ENCODE results near the gene ZP4.

DNA sequence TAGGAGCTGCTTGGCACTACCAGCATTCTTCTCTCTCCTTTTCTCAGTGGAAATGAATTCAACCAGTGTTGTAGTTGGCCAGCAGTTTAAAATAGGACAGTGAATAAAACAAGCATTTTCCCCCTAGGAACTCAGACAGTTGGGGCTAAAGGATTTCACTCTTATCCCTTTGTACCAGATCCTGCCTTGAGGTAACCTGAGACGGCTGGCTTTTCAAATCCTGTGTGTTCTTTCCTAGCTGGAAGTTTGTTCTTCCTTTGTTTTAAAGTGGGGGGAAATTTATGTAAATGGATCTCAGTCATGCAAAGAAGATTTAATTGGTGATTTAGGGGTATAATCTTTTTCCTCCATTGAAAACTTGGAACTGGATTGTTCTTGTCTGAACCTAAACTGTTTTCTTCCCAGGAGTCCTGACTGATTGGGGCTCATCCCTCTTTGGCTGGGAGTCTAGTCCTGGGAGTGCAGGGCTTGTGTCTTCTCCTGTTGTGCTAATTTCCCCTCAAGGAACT lies 23.3 kb downstream of the ZP4 start:
- TF ChIP-seq, protein P1, sequence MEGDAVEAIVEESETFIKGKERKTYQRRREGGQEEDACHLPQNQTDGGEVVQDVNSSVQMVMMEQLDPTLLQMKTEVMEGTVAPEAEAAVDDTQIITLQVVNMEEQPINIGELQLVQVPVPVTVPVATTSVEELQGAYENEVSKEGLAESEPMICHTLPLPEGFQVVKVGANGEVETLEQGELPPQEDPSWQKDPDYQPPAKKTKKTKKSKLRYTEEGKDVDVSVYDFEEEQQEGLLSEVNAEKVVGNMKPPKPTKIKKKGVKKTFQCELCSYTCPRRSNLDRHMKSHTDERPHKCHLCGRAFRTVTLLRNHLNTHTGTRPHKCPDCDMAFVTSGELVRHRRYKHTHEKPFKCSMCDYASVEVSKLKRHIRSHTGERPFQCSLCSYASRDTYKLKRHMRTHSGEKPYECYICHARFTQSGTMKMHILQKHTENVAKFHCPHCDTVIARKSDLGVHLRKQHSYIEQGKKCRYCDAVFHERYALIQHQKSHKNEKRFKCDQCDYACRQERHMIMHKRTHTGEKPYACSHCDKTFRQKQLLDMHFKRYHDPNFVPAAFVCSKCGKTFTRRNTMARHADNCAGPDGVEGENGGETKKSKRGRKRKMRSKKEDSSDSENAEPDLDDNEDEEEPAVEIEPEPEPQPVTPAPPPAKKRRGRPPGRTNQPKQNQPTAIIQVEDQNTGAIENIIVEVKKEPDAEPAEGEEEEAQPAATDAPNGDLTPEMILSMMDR (IDR thresholded peaks at IDR 0.05; ENCODE audit: low read length): no peak
- TF ChIP-seq EZH2 (optimal IDR thresholded peaks at IDR 0.05; ENCODE audit: low read depth, low read length): no peak
- TF ChIP-seq EZH2phosphoT487 (IDR thresholded peaks at IDR 0.05; ENCODE audit: low read length): no peak

Data from MM.1S (cell line).